MCF 10A (cell line): ENCODE results near the gene TMEM87B. TPM values are rescaled to one million over a fixed set of nuclear protein-coding genes. Genes with fewer than 3 reads are reported as not detected.

ENCODE experiments used
- BruUV-seq: library from RNA; stranded (reverse); fragments of 400-500 nt; replicated peaks from 2 replicates; lab custom pipeline; 2021; lab: Mats Ljungman, UMichigan
- CTCF ChIA-PET: fragments of 300-600 bp; sonication (Branson Sonifier 250); formaldehyde crosslinking; extraction: SDS; loops from one replicate; lab custom pipeline; 2021; ENCODE audit warnings: antibody characterized with exemption, inconsistent platforms; lab: Yijun Ruan, JAX
- POLR2A ChIA-PET: fragments of 300-600, 350-650 bp; sonication (Branson Sonifier 250); formaldehyde crosslinking; extraction: SDS; loops from one replicate; lab custom pipeline; 2020; ENCODE audit warnings: antibody characterized with exemption, inconsistent platforms; lab: Yijun Ruan, JAX
- DNase-seq: peaks from one replicate; pipeline ENCODE4 v3.0.0-alpha.2; 2018; ENCODE audit not compliant: unreplicated experiment
- H3K27ac Mint-ChIP-seq: one replicate; pipeline ENCODE4 v1.8.0; 2022; ENCODE audit warnings: mild to moderate bottlenecking, low read depth, mixed read lengths; ENCODE audit not compliant: unreplicated experiment
- H3K27me3 Mint-ChIP-seq: one replicate; pipeline ENCODE4 v1.8.0; 2022; ENCODE audit warnings: mixed read lengths; ENCODE audit not compliant: insufficient read depth, unreplicated experiment
- H3K36me3 Mint-ChIP-seq: one replicate; pipeline ENCODE4 v1.8.0; 2022; ENCODE audit warnings: mild to moderate bottlenecking, moderate library complexity, mixed read lengths; ENCODE audit not compliant: insufficient read depth, unreplicated experiment
- H3K4me1 Mint-ChIP-seq: one replicate; pipeline ENCODE4 v1.8.0; 2022; ENCODE audit warnings: mixed read lengths; ENCODE audit not compliant: insufficient read depth, unreplicated experiment
- H3K4me3 Mint-ChIP-seq: one replicate; pipeline ENCODE4 v1.8.0; 2022; ENCODE audit warnings: mild to moderate bottlenecking, moderate library complexity, mixed read lengths; ENCODE audit not compliant: unreplicated experiment
- H3K9me3 Mint-ChIP-seq: one replicate; pipeline ENCODE4 v1.8.0; 2022; ENCODE audit warnings: mixed read lengths; ENCODE audit not compliant: unreplicated experiment
- CTCF ChIP-seq: fragments of 200-600 bp; IDR thresholded peaks from one replicate; pipeline ENCODE4 v1.8.0; 2022; ENCODE audit warnings: antibody characterized with exemption, mild to moderate bottlenecking; ENCODE audit not compliant: unreplicated experiment
- intact Hi-C: fragments of 100-400 bp; cut with micrococcal nuclease; formaldehyde crosslinking; loops from 2 replicates; pipeline ENCODE4 v1.14.1; 2022
- total RNA-seq: library from RNA; stranded (reverse); gene quantifications from 2 replicates; pipeline ENCODE4 v1.2.3, GENCODE V29; 2022

TMEM87B gene
- total RNA-seq, 1 experiment from 2014 or later: 29.1 TPM

GRCh38 chr2:112093216-112093615 is 38.1 kb downstream of the TMEM87B start:
- peaks cover 14% of the 10 kb centered on the region for H3K4me1 Mint-ChIP-seq

GRCh38 chr2:112095681-112096080 is 40.6 kb downstream of the TMEM87B start:
- Mint-ChIP-seq H3K36me3 (peaks cover 63% of the 10 kb centered on the region), H3K4me3 (no peak overlapping the region), H3K27me3 (no peaks in the 10 kb centered on the region), H3K9me3 (no peaks in the 10 kb centered on the region), H3K4me1 (peaks cover 14% of the 10 kb centered on the region), H3K27ac (no peak overlapping the region)
- intact Hi-C loops: no loop called here
- POLR2A ChIA-PET: no interaction called here
- no peak for TF ChIP-seq CTCF
- no TSS peak for BruUV-seq
- CTCF ChIA-PET: interaction anchor here (0.9 kb wide), 1 partner anchor 26 kb away, joined by 3 read pairs; no protein-coding TSS in a partner anchor
- DNase-seq: no peak

More at GRCh38 chr2:112093216-112093615, 38.1 kb downstream of the TMEM87B start:
- Mint-ChIP-seq H3K9me3 (no peaks in the 10 kb centered on the region), H3K36me3 (peaks cover 61% of the 10 kb centered on the region), H3K27ac (peak overlapping the region; percentile 65), H3K27me3 (no peaks in the 10 kb centered on the region), H3K4me3 (no peak overlapping the region)
- POLR2A ChIA-PET: no interaction called here
- CTCF ChIA-PET: interaction anchor here (0.8 kb wide), 1 partner anchor 80 kb away, joined by 4 read pairs; no protein-coding TSS in a partner anchor
- BruUV-seq: no TSS peak
- no peak for DNase-seq
- intact Hi-C loops: no loop called here
- no peak for TF ChIP-seq CTCF

- H3K27me3 Mint-ChIP-seq: no peaks in the 10 kb centered on the region
- no peak overlapping the region for H3K27ac Mint-ChIP-seq
- no peak for TF ChIP-seq CTCF
- H3K4me3 Mint-ChIP-seq: no peak overlapping the region
- no peaks in the 10 kb centered on the region for H3K9me3 Mint-ChIP-seq
- POLR2A ChIA-PET: no interaction called here
- CTCF ChIA-PET: interaction anchor here (0.9 kb wide), 1 partner anchor 26 kb away, joined by 3 read pairs; no protein-coding TSS in a partner anchor
- DNase-seq: no peak
- no TSS peak for BruUV-seq
- peaks cover 62% of the 10 kb centered on the region for H3K36me3 Mint-ChIP-seq
- peaks cover 14% of the 10 kb centered on the region for H3K4me1 Mint-ChIP-seq
- intact Hi-C loops: no loop called here
Observed at GRCh38 chr2:112096098-112096497, 41.0 kb downstream of the TMEM87B start.

GRCh38 chr2:112108178-112108832 is 53.2 kb downstream of the TMEM87B start:
- POLR2A ChIA-PET: interaction anchor here (1.0 kb wide), 1 partner anchor 10 kb away, joined by 4 read pairs; no protein-coding TSS in a partner anchor

More at GRCh38 chr2:112108178-112108832, 53.2 kb downstream of the TMEM87B start:
- Mint-ChIP-seq H3K27ac (no peak overlapping the region), H3K4me3 (no peak overlapping the region), H3K27me3 (no peaks in the 10 kb centered on the region), H3K9me3 (peaks cover 14% of the 10 kb centered on the region), H3K36me3 (peaks cover 72% of the 10 kb centered on the region), H3K4me1 (no peaks in the 10 kb centered on the region)
- CTCF ChIA-PET: interaction anchor here (0.6 to 1.3 kb wide), 2 partner anchors 13 to 109 kb away, joined by 3 to 6 read pairs; no protein-coding TSS in a partner anchor
- BruUV-seq: no TSS peak
- no peak for DNase-seq
- TF ChIP-seq CTCF: no peak
- intact Hi-C loops: no loop called here
